HEK293 (cell line): ENCODE results near the gene LRRC8E.

Source experiments
- ZNF10 ChIP-seq: fragments of 450-650 bp; formaldehyde crosslinking; IDR thresholded peaks from 2 replicates; pipeline ENCODE4 v1.5.1; 2017; ENCODE audit warnings: missing biosample characterization, missing genetic modification characterization
- ZNF24 ChIP-seq: fragments of 450-650 bp; formaldehyde crosslinking; IDR thresholded peaks from 2 replicates; pipeline ENCODE4 v1.5.1; 2016; ENCODE audit warnings: missing biosample characterization, missing genetic modification characterization
- TF ChIP-seq, protein P1 (sequence below): fragments of 450-650 bp; formaldehyde crosslinking; IDR thresholded peaks from 2 replicates; pipeline ENCODE4 v1.5.1; 2016; ENCODE audit warnings: missing biosample characterization, missing genetic modification characterization

DNA sequence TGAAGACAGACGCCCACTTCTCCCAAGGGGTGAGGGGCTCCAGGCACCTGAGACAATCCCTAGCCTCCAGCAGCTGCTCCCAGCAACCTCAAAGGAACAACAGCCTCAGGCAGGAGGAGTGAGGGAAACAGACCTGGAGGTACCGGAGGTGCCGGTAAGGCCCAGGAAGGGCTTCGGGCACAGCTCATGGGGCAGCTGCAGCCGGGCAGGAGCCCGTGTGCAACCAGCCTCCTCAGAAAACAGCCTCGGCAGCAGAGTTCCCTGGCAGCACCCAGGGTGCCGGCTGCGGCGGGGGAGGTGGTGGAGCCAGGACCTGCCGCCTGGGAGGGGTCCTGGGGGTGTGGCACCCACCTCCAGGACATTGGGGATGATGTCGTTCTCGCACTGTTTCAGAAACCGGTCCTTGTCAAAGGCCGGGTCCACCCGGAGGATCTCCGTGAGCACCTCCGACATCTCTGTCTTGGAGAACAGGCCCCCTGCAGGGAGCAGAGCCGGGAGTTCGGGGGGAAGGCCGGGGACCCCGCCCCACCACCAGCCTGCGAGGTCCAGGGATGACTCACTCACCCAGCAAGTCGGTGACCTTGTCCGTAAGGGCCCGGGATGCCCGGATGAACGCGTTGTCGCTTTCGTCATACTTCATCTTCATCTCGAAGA, 44.1 kb downstream of the LRRC8E start:
- TF ChIP-seq ZNF24 (tag by site-specific recombination), result no peak
- TF ChIP-seq, protein P1, sequence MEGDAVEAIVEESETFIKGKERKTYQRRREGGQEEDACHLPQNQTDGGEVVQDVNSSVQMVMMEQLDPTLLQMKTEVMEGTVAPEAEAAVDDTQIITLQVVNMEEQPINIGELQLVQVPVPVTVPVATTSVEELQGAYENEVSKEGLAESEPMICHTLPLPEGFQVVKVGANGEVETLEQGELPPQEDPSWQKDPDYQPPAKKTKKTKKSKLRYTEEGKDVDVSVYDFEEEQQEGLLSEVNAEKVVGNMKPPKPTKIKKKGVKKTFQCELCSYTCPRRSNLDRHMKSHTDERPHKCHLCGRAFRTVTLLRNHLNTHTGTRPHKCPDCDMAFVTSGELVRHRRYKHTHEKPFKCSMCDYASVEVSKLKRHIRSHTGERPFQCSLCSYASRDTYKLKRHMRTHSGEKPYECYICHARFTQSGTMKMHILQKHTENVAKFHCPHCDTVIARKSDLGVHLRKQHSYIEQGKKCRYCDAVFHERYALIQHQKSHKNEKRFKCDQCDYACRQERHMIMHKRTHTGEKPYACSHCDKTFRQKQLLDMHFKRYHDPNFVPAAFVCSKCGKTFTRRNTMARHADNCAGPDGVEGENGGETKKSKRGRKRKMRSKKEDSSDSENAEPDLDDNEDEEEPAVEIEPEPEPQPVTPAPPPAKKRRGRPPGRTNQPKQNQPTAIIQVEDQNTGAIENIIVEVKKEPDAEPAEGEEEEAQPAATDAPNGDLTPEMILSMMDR (tag by site-specific recombination), result no peak
- TF ChIP-seq ZNF10, result no peak
